ENCODE measurements around the gene WBP2.

The WBP2 gene

GRCh38 chr17:75845933-75846691, 9.0 kb downstream of the WBP2 start:
- DNase-seq, result no peak
- TF ChIP-seq CTCF (IDR thresholded peaks at IDR 0.05), result no peak
- Mint-ChIP-seq H3K4me1 (peaks cover 40% of the 10 kb centered on the region), H3K4me3 (no peak overlapping the region), H3K9me3 (no peaks in the 10 kb centered on the region), H3K27ac (peak overlapping the region; percentile 97), H3K27me3 (ENCODE audit: low read depth, poor library complexity) (no peaks in the 10 kb centered on the region), H3K36me3 (ENCODE audit: low read depth) (peaks cover 14% of the 10 kb centered on the region)

GRCh38 chr17:75845058-75845711, 9.9 kb downstream of the WBP2 start:
- H3K4me3 Mint-ChIP-seq, result peak overlapping the region; percentile 20
- H3K27ac Mint-ChIP-seq, result peak overlapping the region; percentile 97
- peaks cover 40% of the 10 kb centered on the region for H3K4me1 Mint-ChIP-seq
- DNase-seq, result peak; percentile 78
- no peaks in the 10 kb centered on the region for H3K27me3 Mint-ChIP-seq (ENCODE audit: low read depth, poor library complexity)
- no peaks in the 10 kb centered on the region for H3K9me3 Mint-ChIP-seq
- H3K36me3 Mint-ChIP-seq (ENCODE audit: low read depth), result peaks cover 12% of the 10 kb centered on the region
- TF ChIP-seq CTCF (IDR thresholded peaks at IDR 0.05), result peak; percentile 81

- DNase-seq, result no peak
- Mint-ChIP-seq H3K27ac (no peak overlapping the region), H3K4me3 (no peak overlapping the region), H3K27me3 (ENCODE audit: low read depth, poor library complexity) (no peaks in the 10 kb centered on the region), H3K9me3 (no peaks in the 10 kb centered on the region), H3K36me3 (ENCODE audit: low read depth) (peaks cover 12% of the 10 kb centered on the region), H3K4me1 (peaks cover 40% of the 10 kb centered on the region)
- no peak for TF ChIP-seq CTCF (IDR thresholded peaks at IDR 0.05)
Observed at GRCh38 chr17:75844530-75845057, 10.5 kb downstream of the WBP2 start.

- no peak for TF ChIP-seq CTCF (IDR thresholded peaks at IDR 0.05)
- H3K27ac Mint-ChIP-seq, result no peak within 1 kb of the TSS
- H3K4me1 Mint-ChIP-seq, result peaks cover 40% of the 10 kb centered on the region
- DNase-seq, result no peak
- no peak within 1 kb of the TSS for H3K4me3 Mint-ChIP-seq
- H3K36me3 Mint-ChIP-seq (ENCODE audit: low read depth), result peaks cover 12% of the 10 kb centered on the region
- no peaks in the 10 kb centered on the region for H3K9me3 Mint-ChIP-seq
- H3K27me3 Mint-ChIP-seq (ENCODE audit: low read depth, poor library complexity), result peaks cover 2% of the 10 kb centered on the region
Observed at GRCh38 chr17:75843577-75844529, 11.3 kb downstream of the WBP2 start, which contains the start of gene UNC13D. TSS of gene UNC13D (minus strand) at chr17:75844404. CDS start at chr17:75844337, 67 bp downstream.

- Mint-ChIP-seq H3K9me3 (no peaks in the 10 kb centered on the region), H3K27me3 (ENCODE audit: low read depth, poor library complexity) (peaks cover 2% of the 10 kb centered on the region), H3K4me3 (no peak overlapping the region), H3K27ac (no peak overlapping the region), H3K36me3 (ENCODE audit: low read depth) (peaks cover 5% of the 10 kb centered on the region), H3K4me1 (peaks cover 36% of the 10 kb centered on the region)
- no peak for TF ChIP-seq CTCF (IDR thresholded peaks at IDR 0.05)
- no peak for DNase-seq
Observed at GRCh38 chr17:75842963-75843576, 12.1 kb downstream of the WBP2 start.

All from nephron progenitor cell (in vitro differentiated cells).